EH (cell line): Measurements from ENCODE around the gene BCAR1.
"Not testable (repeated sequence)": the region's sequence is repeated elsewhere in the genome, so short reads cannot be mapped to it uniquely, and the experiment has no call there.

ENCODE experiments used
- DNase-seq: peaks from one replicate; pipeline ENCODE4 v3.0.0-alpha.2; 2015; ENCODE audit warnings: low read depth

The BCAR1 gene

DNA sequence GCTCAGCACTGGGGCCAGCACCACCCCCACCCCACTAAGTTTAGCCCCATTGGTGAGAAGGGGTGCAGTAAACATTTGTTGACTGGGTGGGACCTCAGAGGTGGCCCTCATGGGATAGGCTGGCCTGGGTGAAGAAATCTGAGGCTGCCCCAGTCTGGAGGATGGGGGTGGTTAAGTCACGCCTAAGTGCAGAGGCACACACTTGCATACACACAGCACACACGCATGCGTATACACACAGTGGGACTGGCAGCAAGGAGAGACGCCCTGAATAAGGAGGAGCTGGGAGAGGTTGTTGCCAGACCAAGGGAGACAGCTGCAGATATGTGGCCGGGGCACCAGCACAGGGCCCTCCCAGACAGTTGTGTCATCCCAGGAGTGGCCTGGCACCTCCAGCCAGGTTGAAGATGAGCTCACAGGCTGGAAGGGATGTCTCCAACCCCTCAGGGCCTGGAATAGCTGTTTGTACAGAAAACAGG, 3.0 kb upstream of the BCAR1 start:
- peak; percentile 98 for DNase-seq

DNA sequence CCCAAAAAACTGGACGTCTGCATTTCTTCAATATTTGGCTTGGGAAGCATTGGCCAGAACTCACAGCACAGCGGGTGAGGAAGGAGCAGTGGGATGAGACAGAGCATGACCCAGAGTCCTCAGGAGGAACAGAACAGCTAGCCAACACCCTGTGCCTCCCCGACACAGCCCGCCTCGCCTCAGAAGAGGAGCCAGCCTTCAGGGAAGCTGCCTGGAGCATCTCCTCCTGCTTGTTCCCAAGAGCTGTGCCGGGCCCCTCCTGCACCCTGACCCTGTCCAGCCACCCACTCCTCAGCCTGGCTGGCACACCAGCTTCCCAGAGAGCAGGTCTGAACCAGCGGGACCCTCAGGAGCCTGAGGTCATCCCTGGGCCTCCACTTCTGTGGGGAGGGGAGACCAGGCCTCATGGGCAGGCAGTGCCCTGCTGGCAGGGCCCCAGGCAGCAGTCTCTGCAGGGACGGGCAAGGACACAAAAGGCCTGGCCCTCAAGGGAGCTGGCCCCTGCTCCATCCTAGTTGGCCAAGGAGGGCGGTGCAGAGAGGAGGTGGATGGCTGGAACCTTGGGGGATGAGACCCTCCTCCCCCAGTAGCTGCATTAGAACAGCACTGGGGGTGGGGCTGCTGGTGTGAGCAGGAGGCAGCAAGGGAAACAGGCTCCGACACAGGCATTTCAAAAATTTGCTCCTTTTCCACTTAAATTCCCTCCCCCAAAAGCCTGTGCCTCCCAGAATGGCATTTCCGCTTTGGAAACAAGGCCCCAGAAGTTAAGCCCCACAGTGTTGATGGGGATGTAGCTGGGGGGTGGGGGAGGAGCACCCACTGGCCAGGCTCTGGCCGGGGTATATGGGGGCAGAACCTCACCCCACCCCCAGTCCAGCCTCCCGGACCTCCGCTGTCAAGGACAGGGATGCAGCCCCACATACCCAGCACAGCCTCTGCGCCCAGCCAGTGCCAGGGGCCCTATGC, 1.8 kb upstream of the BCAR1 start:
- peak; percentile 98 for DNase-seq

DNA sequence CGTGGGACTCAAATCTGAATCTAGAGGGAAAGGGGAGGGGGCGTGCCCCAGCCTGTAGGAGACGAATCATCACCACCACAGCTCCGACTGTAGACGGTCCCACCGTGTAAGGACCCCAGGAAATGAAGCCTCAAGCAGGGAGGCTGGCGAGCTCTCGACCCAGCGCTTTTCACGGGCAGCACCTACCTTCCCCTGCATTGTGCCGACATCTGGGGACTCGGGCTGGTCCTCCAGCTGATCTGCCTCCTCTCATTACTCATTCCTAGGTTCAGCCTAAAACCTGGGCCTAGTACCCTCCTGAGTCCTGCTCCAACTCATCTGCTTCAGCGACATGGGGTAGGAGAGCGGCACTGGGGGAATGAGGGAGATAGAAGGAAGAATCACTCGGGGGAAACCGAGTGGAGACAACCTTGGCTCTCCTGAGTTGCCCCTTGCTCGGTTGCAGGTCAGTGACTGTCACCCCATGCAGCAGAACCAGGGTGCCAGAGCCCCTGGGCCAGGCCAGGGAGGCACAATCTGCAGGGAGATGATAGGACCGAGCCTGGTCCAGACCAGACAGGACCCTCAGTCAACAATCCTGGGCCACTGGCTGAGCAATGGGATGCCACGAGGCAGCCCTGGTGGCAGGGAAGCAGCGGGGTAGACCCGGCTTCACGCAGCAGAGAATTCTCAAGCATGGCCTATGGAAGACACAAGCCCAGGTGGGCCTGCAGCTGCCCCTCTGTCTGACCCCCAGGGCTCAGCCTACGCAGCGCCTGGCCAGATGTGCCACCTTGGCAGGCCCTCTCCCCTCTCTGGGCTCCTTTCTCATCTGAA, 833 bp upstream of the BCAR1 start:
- DNase-seq, result no peak

GRCh38 chr16:75250809-75251279, 580 bp downstream of the BCAR1 start:
- DNase-seq, result no peak

DNA sequence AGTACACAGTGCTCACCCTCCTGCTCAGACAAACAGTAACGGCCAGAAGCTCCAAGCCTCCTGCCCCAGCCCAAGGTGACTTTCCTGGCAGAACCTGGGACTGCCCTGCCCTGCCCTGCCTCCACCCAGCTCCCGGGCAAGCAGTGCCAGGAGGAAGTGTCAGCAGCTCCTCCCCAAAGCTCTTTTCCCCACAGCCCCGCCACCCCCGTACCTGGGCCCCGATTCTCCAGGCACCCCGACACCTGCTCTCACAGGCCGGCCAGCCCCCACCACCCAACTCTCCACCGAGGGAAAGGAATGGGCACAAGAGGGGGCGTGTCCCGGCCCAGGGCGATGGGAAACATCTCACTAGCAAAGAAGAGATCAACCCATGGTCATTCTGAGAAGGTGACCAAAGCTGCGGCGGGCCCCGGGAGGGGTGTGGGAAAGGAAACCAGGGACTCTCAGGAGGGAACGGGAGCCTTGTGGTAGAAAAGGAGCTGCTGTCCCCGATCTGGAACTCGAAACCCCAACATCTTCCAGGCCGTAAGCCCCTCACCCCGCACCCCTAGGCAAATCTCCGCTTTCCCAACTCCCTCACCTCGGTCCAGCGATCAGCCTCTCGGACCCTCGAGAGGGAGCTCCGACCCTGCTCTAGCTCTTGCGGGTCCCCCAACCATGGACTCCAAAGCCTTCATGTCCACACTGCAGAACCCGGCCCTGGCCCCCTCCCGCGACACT, 1.2 kb downstream of the BCAR1 start:
- DNase-seq, result peak; percentile 49

- no peak for DNase-seq
Measured at GRCh38 chr16:75249441-75249840, 2.0 kb downstream of the BCAR1 start.

DNA sequence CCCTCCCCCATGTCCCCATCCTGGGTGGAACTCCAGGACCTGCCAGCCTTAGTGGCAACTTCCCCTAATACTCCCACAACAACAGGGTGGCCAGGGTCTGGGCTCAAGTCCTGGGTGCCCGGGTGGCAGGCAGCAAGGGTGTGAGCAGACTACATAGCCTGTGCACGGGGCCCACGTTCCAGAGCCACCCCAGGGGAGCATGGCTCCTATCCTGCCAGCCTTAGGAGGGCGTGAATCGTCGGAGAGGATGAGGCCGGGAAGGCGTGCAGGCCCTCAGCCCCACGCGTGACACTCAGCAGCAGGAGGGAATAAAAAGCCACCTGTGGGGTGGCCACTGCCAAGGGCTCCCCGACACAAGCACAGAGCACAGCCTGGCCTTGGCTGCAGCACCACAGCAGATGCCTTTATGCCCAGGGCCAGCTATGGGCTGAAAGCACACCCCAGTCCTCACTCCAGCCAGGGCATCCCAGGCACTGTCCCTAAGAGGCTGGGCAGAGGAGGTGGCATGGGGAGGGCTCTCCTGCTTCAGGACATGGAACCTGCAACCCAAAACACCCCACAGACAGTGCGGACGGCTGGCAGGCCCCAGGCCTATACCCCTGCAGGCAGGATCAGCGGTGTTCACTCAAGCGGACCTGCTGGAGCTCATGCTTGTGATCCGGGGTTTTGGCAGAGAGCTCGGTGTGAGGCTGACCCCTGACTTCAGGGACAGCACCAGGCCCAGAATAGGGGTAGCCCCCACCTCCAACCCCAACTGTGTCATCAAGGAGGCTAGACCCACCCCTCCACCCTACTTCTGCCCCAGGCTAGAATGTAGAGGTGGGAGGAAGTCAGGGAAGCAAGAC, 2.7 kb downstream of the BCAR1 start:
- DNase-seq, result no peak

DNA sequence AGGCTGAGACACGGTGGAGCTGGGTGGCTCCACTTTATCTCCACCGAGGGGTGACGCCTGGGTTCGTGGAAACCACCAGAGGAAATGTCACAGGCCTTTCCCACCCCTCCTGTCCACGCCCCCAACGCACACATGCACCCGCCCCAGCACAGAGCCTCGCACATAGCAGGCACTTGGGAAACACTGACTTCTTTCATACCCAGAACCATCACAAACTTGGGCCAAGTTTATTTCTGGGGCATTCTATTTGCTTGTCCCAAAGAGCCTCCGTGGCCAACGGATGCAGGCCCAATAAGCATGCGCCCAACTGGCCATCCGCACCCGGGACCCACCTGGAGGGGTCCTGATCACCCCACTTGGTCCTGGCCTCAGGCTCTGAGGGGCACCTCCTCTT, 3.3 kb downstream of the BCAR1 start:
- no peak for DNase-seq

DNA sequence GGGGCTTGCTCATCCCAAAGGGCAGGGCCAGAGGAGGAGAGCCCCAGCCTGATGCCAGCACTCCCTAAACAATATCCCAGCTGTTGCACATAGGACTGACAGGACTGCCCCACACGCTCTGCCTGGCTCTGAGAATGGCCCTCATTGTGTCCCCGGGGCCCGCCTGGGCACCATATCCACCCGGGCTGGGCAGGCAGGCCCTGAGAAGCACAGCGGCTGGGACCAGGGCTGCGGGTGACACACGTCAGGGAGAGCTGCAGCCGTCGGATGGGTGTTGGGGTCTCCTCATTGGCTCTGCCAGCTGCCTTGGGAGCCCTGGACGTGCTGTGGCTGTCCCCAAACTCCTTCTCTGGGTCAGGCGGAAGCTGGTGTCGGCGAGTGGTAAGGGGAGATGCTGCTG, 4.2 kb downstream of the BCAR1 start:
- no peak for DNase-seq

DNA sequence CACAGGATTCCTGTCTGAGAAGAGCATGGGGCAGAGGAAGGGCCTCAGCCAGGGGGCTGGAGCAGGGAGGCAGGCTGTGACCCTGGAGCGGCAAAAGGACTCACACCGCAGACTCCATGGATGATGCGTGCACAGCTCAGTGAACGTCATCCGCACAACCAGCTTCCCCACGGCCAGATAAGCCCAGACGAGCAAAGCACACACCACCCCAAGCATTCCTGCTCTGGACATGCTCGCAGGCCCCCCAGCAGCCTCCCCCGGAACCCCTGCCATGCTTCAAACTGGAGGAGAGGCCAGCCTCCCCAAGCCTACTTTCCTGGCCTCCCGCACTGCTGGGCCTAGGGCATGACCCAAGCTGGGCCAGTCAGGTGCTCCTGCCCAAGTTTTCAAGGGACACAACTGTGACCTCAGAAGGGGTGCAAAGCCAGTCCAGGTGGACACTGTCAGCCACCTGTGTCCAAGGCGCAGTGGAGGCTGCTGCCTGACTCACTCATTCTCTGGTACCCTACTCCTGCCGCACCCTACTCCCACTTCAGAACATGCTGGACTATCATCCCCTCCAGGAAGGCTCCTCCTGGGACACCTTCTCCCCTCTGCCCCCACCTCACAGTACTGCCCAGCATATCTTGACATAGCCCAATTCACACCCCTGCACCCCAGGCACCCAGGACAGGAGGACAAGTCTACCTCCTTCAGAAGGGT, 4.8 kb downstream of the BCAR1 start:
- peak; percentile 51 for DNase-seq

GRCh38 chr16:75244844-75245758, 6.3 kb downstream of the BCAR1 start:
- peak; percentile 99 for DNase-seq

DNA sequence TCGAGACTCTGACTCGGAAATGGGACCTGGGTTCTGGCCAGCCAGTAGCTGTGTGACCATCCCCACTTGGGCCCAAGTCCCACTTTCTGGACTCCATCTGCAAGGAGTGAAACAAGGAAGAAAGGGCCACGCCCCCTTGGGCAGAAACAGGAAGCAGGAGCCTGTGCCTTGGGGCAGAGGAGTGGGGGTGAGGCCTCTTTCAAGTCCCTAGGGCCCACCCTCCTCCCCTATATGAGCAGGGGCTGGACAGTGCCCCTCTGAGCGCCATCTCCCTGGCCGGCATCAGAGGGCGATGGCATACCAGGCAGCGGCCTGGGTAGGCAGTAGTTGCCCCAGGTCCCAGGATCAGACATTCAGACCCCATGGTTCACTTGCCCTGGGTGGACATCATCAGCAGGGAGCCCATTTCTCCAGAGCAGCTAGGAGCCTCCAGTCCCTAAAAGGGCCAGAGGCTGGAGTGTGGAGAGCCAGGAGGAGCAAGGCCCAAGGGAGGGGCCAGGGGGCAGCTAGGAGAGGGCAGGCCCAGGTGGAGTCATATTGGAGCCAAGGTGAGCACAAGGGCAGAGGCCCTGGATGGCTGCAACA, 7.1 kb downstream of the BCAR1 start:
- peak; percentile 93 for DNase-seq

- no peak for DNase-seq
Measured at GRCh38 chr16:75243667-75244224, 7.7 kb downstream of the BCAR1 start.

- not testable (repeated sequence) for DNase-seq
Measured at GRCh38 chr16:75242436-75243078, 8.9 kb downstream of the BCAR1 start.

- DNase-seq, result no peak
Measured at GRCh38 chr16:75241955-75242354, 9.5 kb downstream of the BCAR1 start.

DNA sequence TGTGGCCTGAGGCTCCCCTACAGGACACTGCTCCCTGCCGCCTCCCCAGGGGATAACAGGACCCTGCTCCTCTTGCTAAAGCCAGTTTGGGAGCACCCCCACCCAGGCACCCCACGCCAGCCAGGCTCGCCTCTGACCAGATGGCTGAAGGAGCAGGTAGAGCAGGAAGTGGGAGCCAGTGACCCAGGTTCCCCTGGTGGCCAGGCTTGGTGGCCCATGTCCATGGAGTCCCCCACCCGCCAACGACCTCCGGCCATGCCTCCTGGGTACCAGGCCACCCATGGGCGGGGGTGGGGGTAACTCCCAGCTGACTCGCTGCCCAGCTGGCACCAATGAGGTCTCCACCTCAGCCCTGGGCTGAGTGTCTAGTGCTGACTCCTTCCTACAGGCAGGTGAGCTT, 10.0 kb downstream of the BCAR1 start:
- DNase-seq, result no peak

DNA sequence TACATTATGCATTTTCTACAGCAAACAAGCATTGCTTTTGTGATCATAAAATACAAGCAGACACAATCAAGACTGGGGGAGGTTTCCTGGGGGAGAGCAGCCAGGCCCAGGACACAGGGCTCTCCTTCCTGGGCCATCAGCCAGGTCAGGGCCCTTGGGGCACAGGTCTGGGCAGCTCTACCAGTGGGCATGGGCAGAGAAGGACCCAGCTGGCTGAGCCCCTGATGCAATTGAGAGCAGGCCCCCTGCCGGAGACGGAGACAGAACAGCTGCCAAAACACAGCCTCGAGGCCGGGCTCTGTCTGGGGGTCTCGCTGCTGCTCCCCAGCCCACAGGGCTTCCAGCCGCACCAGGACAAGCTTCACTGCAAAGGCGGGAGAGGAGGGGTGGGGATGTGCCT, 10.8 kb downstream of the BCAR1 start:
- not testable (repeated sequence) for DNase-seq

GRCh38 chr16:75239542-75240122, 11.8 kb downstream of the BCAR1 start:
- no peak for DNase-seq
